PC-3 (cell line): Measurements from ENCODE around the gene CDH11. TPM values are rescaled to one million over a fixed set of nuclear protein-coding genes. Genes with fewer than 3 reads are reported as not detected.

Experiments
- ATAC-seq: fragments of 200-7000 bp; cut with Tn5 transposase; 2 replicates; pipeline ENCODE4 v1.9.1; 2020; ENCODE audit warnings: mild to moderate bottlenecking, moderate library complexity
- BruUV-seq: library from RNA; stranded (reverse); fragments of 400-500 nt; replicated peaks from 2 replicates; lab custom pipeline; 2021; lab: Mats Ljungman, UMichigan
- CTCF ChIA-PET: fragments of 300-600 bp; sonication (Branson Sonifier 250); formaldehyde crosslinking; loops from one replicate; lab custom pipeline; 2022; ENCODE audit warnings: antibody characterized with exemption; lab: Charles Lee
- POLR2A ChIA-PET: fragments of 300-600 bp; sonication (Branson Sonifier 250); formaldehyde crosslinking; loops from one replicate; lab custom pipeline; 2022; ENCODE audit warnings: antibody characterized with exemption; ENCODE audit not compliant: unreplicated experiment; lab: Charles Lee
- DNase-seq: peaks from one replicate; pipeline ENCODE4 v3.0.0-alpha.2; 2015
- H2AFZ ChIP-seq: fragments of 300-600 bp; sonication (generic); 2 replicates; pipeline ENCODE4 v1.6.0; 2016; ENCODE audit warnings: antibody characterized with exemption, low read length
- H3F3A ChIP-seq: fragments of 300-600 bp; sonication (generic); one replicate; pipeline ENCODE4 v1.6.0; 2017; ENCODE audit warnings: antibody characterized with exemption, low read length, control low read depth, mild to moderate bottlenecking; ENCODE audit not compliant: unreplicated experiment
- H3K27ac ChIP-seq: fragments of 300-600 bp; sonication (generic); 2 replicates; pipeline ENCODE4 v1.5.1; 2016; ENCODE audit warnings: mild to moderate bottlenecking, low read length
- H3K27me3 ChIP-seq: fragments of 300-600 bp; sonication (generic); 2 replicates; pipeline ENCODE4 v1.6.1; 2016; ENCODE audit warnings: low read length, mixed read lengths
- H3K36me3 ChIP-seq: fragments of 300-600 bp; sonication (generic); 2 replicates; pipeline ENCODE4 v1.6.1; 2016; ENCODE audit warnings: low read depth, mixed run types, low read length, mixed read lengths
- H3K4me1 ChIP-seq: fragments of 300-600 bp; sonication (generic); 2 replicates; pipeline ENCODE4 v1.5.1; 2016; ENCODE audit warnings: low read length; ENCODE audit not compliant: insufficient read depth
- H3K4me2 ChIP-seq: fragments of 300-600 bp; sonication (generic); 2 replicates; pipeline ENCODE4 v1.6.0; 2016; ENCODE audit warnings: low read length
- H3K4me3 ChIP-seq: fragments of 300-600 bp; sonication (generic); 2 replicates; pipeline ENCODE4 v1.5.1; 2016; ENCODE audit warnings: mild to moderate bottlenecking, low read length, mixed read lengths
- H3K79me2 ChIP-seq: fragments of 300-600 bp; sonication (generic); 2 replicates; pipeline ENCODE4 v1.6.1; 2017; ENCODE audit warnings: low read length, mixed read lengths
- H3K9ac ChIP-seq: fragments of 300-600 bp; sonication (generic); 2 replicates; pipeline ENCODE4 v1.6.0; 2016; ENCODE audit warnings: mild to moderate bottlenecking, low read length
- H3K9me2 ChIP-seq: fragments of 300-600 bp; sonication (generic); replicated peaks from 2 replicates; pipeline ENCODE4 v1.6.1; 2016; ENCODE audit warnings: mixed run types, low read length, mixed read lengths
- H3K9me3 ChIP-seq: fragments of 300-600 bp; sonication (generic); 2 replicates; pipeline ENCODE4 v1.6.1; 2016; ENCODE audit warnings: low read length, mixed read lengths
- H4K20me1 ChIP-seq: fragments of 300-600 bp; sonication (generic); 2 replicates; pipeline ENCODE4 v1.6.1; 2016; ENCODE audit warnings: low read length, mixed read lengths
- EZH2 ChIP-seq: fragments of 300-600 bp; sonication (generic); IDR thresholded peaks from one replicate; pipeline ENCODE4 v1.6.1; 2017; ENCODE audit warnings: antibody characterized with exemption, mild to moderate bottlenecking, low read length; ENCODE audit not compliant: unreplicated experiment
- EZH2phosphoT487 ChIP-seq: fragments of 300-600 bp; sonication (generic); IDR thresholded peaks from 2 replicates; pipeline ENCODE4 v1.6.1; 2018; ENCODE audit warnings: mild to moderate bottlenecking, antibody characterized with exemption, low read length, borderline replicate concordance
- intact Hi-C: fragments of 100-400 bp; cut with micrococcal nuclease; formaldehyde crosslinking; loops from 2 replicates; pipeline ENCODE4 v1.9.0; 2023
- total RNA-seq: library from RNA; depleted of rRNA; stranded (reverse); fragments of >200 nt; gene quantifications from 2 replicates; pipeline ENCODE4 v1.2.3, GENCODE V29; 2014
- TF ChIP-seq, protein P1 (sequence below): fragments of 300-600 bp; sonication (generic); conservative IDR thresholded peaks from 2 replicates; pipeline ENCODE4 v1.5.1; 2017; ENCODE audit warnings: antibody characterized with exemption, low read depth, mild to moderate bottlenecking, low read length

The CDH11 gene
- total RNA-seq, 1 experiment from 2014 or later = 172 TPM

- H3K9me3 ChIP-seq = no peaks in the 10 kb centered on the region
- H3F3A ChIP-seq = no peaks in the 10 kb centered on the region
- H2AFZ ChIP-seq = no peak overlapping the region
- no peaks in the 10 kb centered on the region for H3K27me3 ChIP-seq
- ChIA-PET POLR2A (no interaction called here), CTCF (no interaction called here)
- H3K27ac ChIP-seq = no peak overlapping the region
- no peaks in the 10 kb centered on the region for H3K9me2 ChIP-seq
- no peaks in the 10 kb centered on the region for H3K4me1 ChIP-seq
- no peak overlapping the region for H3K4me2 ChIP-seq
- DNase-seq (no peak), ATAC-seq (no peak)
- H3K79me2 ChIP-seq = no peaks in the 10 kb centered on the region
- no peak overlapping the region for H3K9ac ChIP-seq
- intact Hi-C loops = no loop called here
- no TSS peak for BruUV-seq
- peaks cover 3% of the 10 kb centered on the region; the same call in 1 of the 2 replicates for H4K20me1 ChIP-seq
- peaks cover 16% of the 10 kb centered on the region for H3K36me3 ChIP-seq
- TF ChIP-seq, protein P1, sequence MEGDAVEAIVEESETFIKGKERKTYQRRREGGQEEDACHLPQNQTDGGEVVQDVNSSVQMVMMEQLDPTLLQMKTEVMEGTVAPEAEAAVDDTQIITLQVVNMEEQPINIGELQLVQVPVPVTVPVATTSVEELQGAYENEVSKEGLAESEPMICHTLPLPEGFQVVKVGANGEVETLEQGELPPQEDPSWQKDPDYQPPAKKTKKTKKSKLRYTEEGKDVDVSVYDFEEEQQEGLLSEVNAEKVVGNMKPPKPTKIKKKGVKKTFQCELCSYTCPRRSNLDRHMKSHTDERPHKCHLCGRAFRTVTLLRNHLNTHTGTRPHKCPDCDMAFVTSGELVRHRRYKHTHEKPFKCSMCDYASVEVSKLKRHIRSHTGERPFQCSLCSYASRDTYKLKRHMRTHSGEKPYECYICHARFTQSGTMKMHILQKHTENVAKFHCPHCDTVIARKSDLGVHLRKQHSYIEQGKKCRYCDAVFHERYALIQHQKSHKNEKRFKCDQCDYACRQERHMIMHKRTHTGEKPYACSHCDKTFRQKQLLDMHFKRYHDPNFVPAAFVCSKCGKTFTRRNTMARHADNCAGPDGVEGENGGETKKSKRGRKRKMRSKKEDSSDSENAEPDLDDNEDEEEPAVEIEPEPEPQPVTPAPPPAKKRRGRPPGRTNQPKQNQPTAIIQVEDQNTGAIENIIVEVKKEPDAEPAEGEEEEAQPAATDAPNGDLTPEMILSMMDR = no peak
- TF ChIP-seq EZH2phosphoT487 (no peak), EZH2 (no peak)
- H3K4me3 ChIP-seq = no peak overlapping the region
Observed at GRCh38 chr16:64977206-64977920, 144.5 kb downstream of the CDH11 start.

GRCh38 chr16:64975821-64976220 lies 146.0 kb downstream of the CDH11 start:
- Histone ChIP-seq H3F3A (no peaks in the 10 kb centered on the region), H3K9ac (no peak overlapping the region), H3K4me1 (no peaks in the 10 kb centered on the region), H2AFZ (no peak overlapping the region), H3K36me3 (peaks cover 19% of the 10 kb centered on the region), H3K4me2 (no peak overlapping the region), H3K9me2 (no peaks in the 10 kb centered on the region), H3K9me3 (no peaks in the 10 kb centered on the region), H3K27ac (no peak overlapping the region), H3K27me3 (no peaks in the 10 kb centered on the region), H3K4me3 (no peak overlapping the region), H3K79me2 (no peaks in the 10 kb centered on the region), H4K20me1 (peaks cover 3% of the 10 kb centered on the region; the same call in 1 of the 2 replicates)
- intact Hi-C loops = no loop called here
- no TSS peak for BruUV-seq
- no peak for DNase-seq
- ChIA-PET POLR2A (interaction anchor here (0.7 kb wide), 1 partner anchor 46 kb away, joined by 6 read pairs; no protein-coding TSS in a partner anchor), CTCF (no interaction called here)
- TF ChIP-seq, protein P1 = no peak
- no peak for TF ChIP-seq EZH2
- no peak for TF ChIP-seq EZH2phosphoT487
- ATAC-seq = no peak

DNA sequence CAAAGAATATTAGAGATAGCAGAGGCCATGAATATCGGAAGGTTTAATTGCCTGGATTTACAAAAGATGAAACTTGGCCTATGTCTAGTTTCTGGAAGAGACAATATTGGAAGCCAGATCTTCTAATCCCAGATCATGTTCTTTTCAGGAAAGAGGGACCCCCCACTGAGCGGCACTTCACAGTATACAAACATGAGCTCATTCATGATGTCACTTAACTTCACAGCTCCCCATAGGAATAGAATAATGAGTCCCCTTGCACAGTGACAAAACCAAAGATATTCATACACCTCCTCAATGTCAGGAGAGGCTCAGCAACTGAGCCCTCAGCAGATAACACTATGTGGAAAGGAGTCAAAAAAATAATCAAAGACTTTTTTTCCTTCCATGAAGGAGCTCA lies 147.5 kb downstream of the CDH11 start:
- Histone ChIP-seq H3K4me2 (no peak overlapping the region), H3K4me1 (no peaks in the 10 kb centered on the region), H3K79me2 (no peaks in the 10 kb centered on the region), H3F3A (no peaks in the 10 kb centered on the region), H4K20me1 (peaks cover 3% of the 10 kb centered on the region; the same call in 1 of the 2 replicates), H3K9me3 (no peaks in the 10 kb centered on the region), H3K9me2 (no peaks in the 10 kb centered on the region), H3K36me3 (peaks cover 29% of the 10 kb centered on the region), H3K9ac (no peak overlapping the region), H3K27me3 (no peaks in the 10 kb centered on the region), H2AFZ (no peak overlapping the region), H3K4me3 (no peak overlapping the region), H3K27ac (no peak overlapping the region)
- ChIA-PET CTCF (no interaction called here), POLR2A (no interaction called here)
- intact Hi-C loops = no loop called here
- no peak for DNase-seq
- TF ChIP-seq EZH2phosphoT487 = no peak
- TF ChIP-seq EZH2 = no peak
- TF ChIP-seq, protein P1 = no peak
- no peak for ATAC-seq
- no TSS peak for BruUV-seq
